Cardiac muscle cell (in vitro differentiated cells and primary cell): ENCODE data around the gene KLC1. TPM values are rescaled to one million over a fixed set of nuclear protein-coding genes. Genes with fewer than 3 reads are reported as not detected.
A peak's percentile ranks its signal among the peaks of the same experiment; 100 is the strongest.

Experiments used
- DNase-seq, 2 donors: peaks; one replicate each; pipeline versions ENCODE4 v3.0.0 to v3.0.0-alpha.2; 2010 to 2017; ENCODE audit warnings: low read depth in 1 of 2, low spot score in 1 of 2
- H3K27ac ChIP-seq: fragments of 200-600 bp; sonication (generic); 2 replicates; pipeline ENCODE4 v1.5.1; 2016
- H3K27me3 ChIP-seq: fragments of 200-600 bp; sonication (generic); 2 replicates; pipeline ENCODE4 v1.6.0; 2016; ENCODE audit warnings: control low read depth
- H3K36me3 ChIP-seq: fragments of 200-600 bp; sonication (generic); 2 replicates; pipeline ENCODE4 v1.5.1; 2016; ENCODE audit warnings: control low read depth
- H3K4me1 ChIP-seq: fragments of 200-600 bp; sonication (generic); 2 replicates; pipeline ENCODE4 v1.8.1; 2017; ENCODE audit warnings: low read depth, mild to moderate bottlenecking, mixed run types
- H3K4me3 ChIP-seq: fragments of 200-600 bp; sonication (generic); 2 replicates; pipeline ENCODE4 v1.5.1; 2016; ENCODE audit warnings: mild to moderate bottlenecking
- H3K9me3 ChIP-seq: fragments of 200-600 bp; sonication (generic); 2 replicates; pipeline ENCODE4 v1.5.1; 2017; ENCODE audit warnings: low read depth, mild to moderate bottlenecking, control low read depth
- CTCF ChIP-seq: IDR thresholded peaks from 2 replicates; pipeline ENCODE4 v1.5.1; 2012; ENCODE audit warnings: low read depth, mild to moderate bottlenecking, low read length
- polyA plus RNA-seq: library from polyadenylated mRNA; unstranded; fragments of >200 nt; fragmentation: Nextera tagmentation; extraction: Ambion mirVana; gene quantifications from 2 replicates; pipeline ENCODE4 v1.2.1, GENCODE V29; 2016
- total RNA-seq: library from RNA; depleted of rRNA; stranded (reverse); fragments of >200 nt; gene quantifications from 2 replicates; pipeline ENCODE4 v1.2.3, GENCODE V29; 2016

KLC1 gene
- total and polyA plus RNA-seq, 2 experiments from 2014 or later = 167 to 365 TPM

GRCh38 chr14:103693515-103693914, 64.5 kb downstream of the KLC1 start:
- peaks cover 11% of the 10 kb centered on the region for H3K36me3 ChIP-seq
- no peaks in the 10 kb centered on the region for H3K4me1 ChIP-seq
- H3K9me3 ChIP-seq = no peaks in the 10 kb centered on the region
- no peak for DNase-seq
- H3K4me3 ChIP-seq = no peak overlapping the region
- TF ChIP-seq CTCF = no peak
- H3K27me3 ChIP-seq = no peaks in the 10 kb centered on the region
- no peak overlapping the region for H3K27ac ChIP-seq

- no peak for DNase-seq
- H3K36me3 ChIP-seq = peaks cover 11% of the 10 kb centered on the region
- no peaks in the 10 kb centered on the region for H3K4me1 ChIP-seq
- no peak overlapping the region for H3K4me3 ChIP-seq
- no peak for TF ChIP-seq CTCF
- H3K27me3 ChIP-seq = no peaks in the 10 kb centered on the region
- H3K9me3 ChIP-seq = no peaks in the 10 kb centered on the region
- no peak overlapping the region for H3K27ac ChIP-seq
Measured at GRCh38 chr14:103694572-103695026, 65.6 kb downstream of the KLC1 start.

- Histone ChIP-seq H3K4me3 (no peak overlapping the region), H3K9me3 (no peaks in the 10 kb centered on the region), H3K36me3 (peaks cover 11% of the 10 kb centered on the region), H3K27ac (peak overlapping the region; percentile 39), H3K4me1 (no peaks in the 10 kb centered on the region), H3K27me3 (no peaks in the 10 kb centered on the region)
- no peak for DNase-seq
- no peak for TF ChIP-seq CTCF
Measured at GRCh38 chr14:103695296-103696069, 66.5 kb downstream of the KLC1 start.

GRCh38 chr14:103696070-103696402, 67.0 kb downstream of the KLC1 start:
- Histone ChIP-seq H3K27ac (peak overlapping the region; percentile 62), H3K27me3 (no peaks in the 10 kb centered on the region), H3K36me3 (peaks cover 11% of the 10 kb centered on the region), H3K4me1 (no peaks in the 10 kb centered on the region), H3K4me3 (no peak overlapping the region), H3K9me3 (no peaks in the 10 kb centered on the region)
- no peak for TF ChIP-seq CTCF
- no peak for DNase-seq

GRCh38 chr14:103696466-103697071, 67.6 kb downstream of the KLC1 start:
- Histone ChIP-seq H3K27ac (peak overlapping the region; percentile 62), H3K9me3 (no peaks in the 10 kb centered on the region), H3K27me3 (no peaks in the 10 kb centered on the region), H3K4me1 (no peaks in the 10 kb centered on the region), H3K4me3 (no peak overlapping the region), H3K36me3 (peaks cover 11% of the 10 kb centered on the region)
- peak in 1 of 2 donors; percentile 62 for DNase-seq
- TF ChIP-seq CTCF = no peak
